Mucosa of descending colon (tissue), 3 donors: ENCODE data around the gene EFCAB8. TPM values are rescaled to one million over a fixed set of nuclear protein-coding genes. Genes with fewer than 3 reads are reported as not detected.

ENCODE experiments used
- ATAC-seq: fragments of 200-7000 bp; cut with Tn5 transposase; one replicate; pipeline ENCODE4 v1.9.1; 2020; ENCODE audit warnings: mild to moderate bottlenecking, moderate library complexity
- DNase-seq, 3 donors: peaks; one replicate each; pipeline ENCODE4 v3.0.0-alpha.2; 2020
- H3K36me3 ChIP-seq: fragments of 200-600 bp; one replicate; pipeline ENCODE4 v1.8.0; 2021; ENCODE audit warnings: low read depth, mild to moderate bottlenecking
- H3K4me1 ChIP-seq: fragments of 200-600 bp; one replicate; pipeline ENCODE4 v1.8.0; 2021; ENCODE audit warnings: low read depth, mild to moderate bottlenecking
- H3K4me3 ChIP-seq: fragments of 200-600 bp; one replicate; pipeline ENCODE4 v1.8.0; 2021; ENCODE audit warnings: mild to moderate bottlenecking
- H3K9me3 ChIP-seq: fragments of 200-600 bp; one replicate; pipeline ENCODE4 v1.8.0; 2021; ENCODE audit warnings: mild to moderate bottlenecking
- CTCF ChIP-seq: fragments of 200-600 bp; IDR thresholded peaks from one replicate; pipeline ENCODE4 v1.8.0; 2022; ENCODE audit warnings: antibody characterized with exemption, mild to moderate bottlenecking
- intact Hi-C, 2 donors: fragments of 100-400 bp; cut with DNase I in 1 of 2; cut with micrococcal nuclease in 1 of 2; formaldehyde crosslinking; loops; one replicate each; pipeline versions ENCODE4 v1.11.0 to v1.11.1; 2022; cut with DNase I, micrococcal nuclease
- total RNA-seq, 3 donors: library from RNA; stranded (reverse); fragmentation: NEBNext Ultra II Directional in 2 of 3; extraction: Animal tissue kit (Norgen Biotek cat#: 25700) in 2 of 3; gene quantifications; one replicate each; pipeline versions ENCODE4 v1.2.1 to v1.2.4, GENCODE V29; 2021 to 2023
- donor health status: DM: no; HTN: no; CAD: no; lungs with moderate emphysema.
- donor health status: DM: no; HTN: no; CAD: no.
- donor health status: DM: no; HTN: yes; CAD: no.

The EFCAB8 gene
- total RNA-seq, 3 donors from 2014 or later = 0.17 to 0.66 TPM; not detected in 1

GRCh38 chr20:32908334-32909292 is 49.9 kb downstream of the EFCAB8 start:
- TF ChIP-seq CTCF = no peak
- Histone ChIP-seq H3K4me1 (no peaks in the 10 kb centered on the region), H3K4me3 (no peak overlapping the region), H3K36me3 (no peaks in the 10 kb centered on the region), H3K9me3 (no peaks in the 10 kb centered on the region)
- ATAC-seq (no peak), DNase-seq (peak in 1 of 3 donors; percentile 33)
- intact Hi-C loops = loop anchor here in 1 of 2 donors (10.0 kb wide), 1 partner anchor 386 kb away; no protein-coding TSS in a partner anchor

- Histone ChIP-seq H3K36me3 (no peaks in the 10 kb centered on the region), H3K9me3 (no peaks in the 10 kb centered on the region), H3K4me1 (no peaks in the 10 kb centered on the region), H3K4me3 (no peak overlapping the region)
- no peak for ATAC-seq
- peak in 1 of 3 donors; percentile 7 for DNase-seq
- no peak for TF ChIP-seq CTCF
- intact Hi-C loops = loop anchor here in 1 of 2 donors (10.0 kb wide), 1 partner anchor 385 kb away; no protein-coding TSS in a partner anchor
Observed at GRCh38 chr20:32909451-32909850, 50.7 kb downstream of the EFCAB8 start.

GRCh38 chr20:32909896-32910571 is 51.3 kb downstream of the EFCAB8 start:
- no peaks in the 10 kb centered on the region for H3K4me1 ChIP-seq
- no peaks in the 10 kb centered on the region for H3K9me3 ChIP-seq
- no peak for TF ChIP-seq CTCF
- ATAC-seq (no peak), DNase-seq (peak in 1 of 3 donors; percentile 19)
- intact Hi-C loops = loop anchor here in 1 of 2 donors (10.0 kb wide), 1 partner anchor 385 kb away; no protein-coding TSS in a partner anchor
- H3K36me3 ChIP-seq = no peaks in the 10 kb centered on the region
- H3K4me3 ChIP-seq = no peak overlapping the region

- ATAC-seq = no peak
- Histone ChIP-seq H3K36me3 (no peaks in the 10 kb centered on the region), H3K4me1 (no peaks in the 10 kb centered on the region), H3K4me3 (no peak overlapping the region), H3K9me3 (peaks cover 10% of the 10 kb centered on the region)
- DNase-seq = no peak
- intact Hi-C loops = no loop called here
- no peak for TF ChIP-seq CTCF
Observed at GRCh38 chr20:32911355-32911754, 52.6 kb downstream of the EFCAB8 start.

GRCh38 chr20:32912688-32913087 is 54.0 kb downstream of the EFCAB8 start:
- Histone ChIP-seq H3K4me1 (no peaks in the 10 kb centered on the region), H3K36me3 (no peaks in the 10 kb centered on the region), H3K4me3 (no peak overlapping the region), H3K9me3 (peaks cover 11% of the 10 kb centered on the region)
- DNase-seq (no peak), ATAC-seq (no peak)
- intact Hi-C loops = no loop called here
- TF ChIP-seq CTCF = no peak
